WERI-Rb-1 (cell line): ENCODE results near the gene SESN3.

Experiments
- DNase-seq: peaks from one replicate; pipeline ENCODE4 v3.0.0-alpha.2; 2020
- H3K27ac ChIP-seq: fragments of 250-450 bp; sonication (Bioruptor Pico); 2 replicates; pipeline ENCODE4 v1.5.1; 2020; ENCODE audit warnings: mild to moderate bottlenecking, moderate library complexity
- H3K27me3 ChIP-seq: fragments of 250-450 bp; sonication (Bioruptor Pico); 2 replicates; pipeline ENCODE4 v1.5.1; 2021; ENCODE audit warnings: mild to moderate bottlenecking, low read depth, moderate library complexity; ENCODE audit not compliant: insufficient read depth, severe bottlenecking
- H3K36me3 ChIP-seq: fragments of 250-450 bp; sonication (Bioruptor Pico); 2 replicates; pipeline ENCODE4 v1.5.1; 2020; ENCODE audit warnings: mild to moderate bottlenecking, moderate library complexity
- H3K4me3 ChIP-seq: 2 replicates; pipeline ENCODE4 v1.5.1; 2011; ENCODE audit warnings: low read depth, mild to moderate bottlenecking, control low read depth, low read length
- H3K9me3 ChIP-seq: fragments of 250-450 bp; sonication (Bioruptor Pico); 2 replicates; pipeline ENCODE4 v1.5.1; 2021; ENCODE audit warnings: mild to moderate bottlenecking, moderate library complexity; ENCODE audit not compliant: severe bottlenecking
- TF ChIP-seq, protein P1 (sequence below): IDR thresholded peaks from 2 replicates; pipeline ENCODE4 v1.5.1; 2011; ENCODE audit warnings: low read depth, mild to moderate bottlenecking, control low read depth, inconsistent platforms, low read length

The SESN3 gene

DNA sequence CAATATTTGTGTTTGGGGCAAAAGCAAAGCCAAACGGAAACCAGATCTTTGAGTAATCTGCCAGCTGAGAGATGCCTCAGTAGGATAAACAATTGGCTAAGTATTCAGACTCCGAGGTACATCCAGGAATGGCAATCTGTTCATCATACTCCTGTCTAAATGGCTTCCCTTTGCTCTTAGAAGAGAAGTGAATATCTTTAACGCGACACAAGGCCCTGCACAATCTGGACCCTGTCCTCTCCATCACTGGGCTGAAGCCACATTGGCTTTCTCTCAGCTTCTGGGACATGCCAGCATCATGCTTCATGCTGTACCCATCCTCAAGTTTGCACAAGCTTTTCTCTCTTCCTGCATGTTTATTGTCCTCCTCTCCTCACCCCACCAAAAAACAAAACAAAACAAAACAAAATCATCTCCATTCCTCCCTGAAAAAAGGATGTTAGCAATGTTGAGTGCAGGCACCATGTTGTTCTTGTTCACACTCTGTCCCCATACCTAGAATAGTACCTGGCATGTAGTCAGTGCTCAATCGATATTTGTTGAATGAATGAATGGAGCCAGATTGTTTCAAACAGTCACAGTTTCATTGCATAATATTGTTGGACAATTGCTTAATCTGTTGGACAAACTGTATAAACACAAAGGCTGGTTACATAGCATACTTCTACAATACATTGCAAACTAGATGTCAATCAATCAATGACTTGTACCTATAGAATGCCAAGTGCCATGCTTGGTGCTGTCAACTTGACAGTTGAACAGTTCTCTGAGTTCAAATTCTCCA is 38.2 kb upstream of the SESN3 start:
- no peaks in the 10 kb centered on the region for H3K27me3 ChIP-seq
- no peak overlapping the region for H3K4me3 ChIP-seq
- no peaks in the 10 kb centered on the region for H3K36me3 ChIP-seq
- H3K27ac ChIP-seq: no peak overlapping the region
- no peaks in the 10 kb centered on the region for H3K9me3 ChIP-seq
- TF ChIP-seq, protein P1, sequence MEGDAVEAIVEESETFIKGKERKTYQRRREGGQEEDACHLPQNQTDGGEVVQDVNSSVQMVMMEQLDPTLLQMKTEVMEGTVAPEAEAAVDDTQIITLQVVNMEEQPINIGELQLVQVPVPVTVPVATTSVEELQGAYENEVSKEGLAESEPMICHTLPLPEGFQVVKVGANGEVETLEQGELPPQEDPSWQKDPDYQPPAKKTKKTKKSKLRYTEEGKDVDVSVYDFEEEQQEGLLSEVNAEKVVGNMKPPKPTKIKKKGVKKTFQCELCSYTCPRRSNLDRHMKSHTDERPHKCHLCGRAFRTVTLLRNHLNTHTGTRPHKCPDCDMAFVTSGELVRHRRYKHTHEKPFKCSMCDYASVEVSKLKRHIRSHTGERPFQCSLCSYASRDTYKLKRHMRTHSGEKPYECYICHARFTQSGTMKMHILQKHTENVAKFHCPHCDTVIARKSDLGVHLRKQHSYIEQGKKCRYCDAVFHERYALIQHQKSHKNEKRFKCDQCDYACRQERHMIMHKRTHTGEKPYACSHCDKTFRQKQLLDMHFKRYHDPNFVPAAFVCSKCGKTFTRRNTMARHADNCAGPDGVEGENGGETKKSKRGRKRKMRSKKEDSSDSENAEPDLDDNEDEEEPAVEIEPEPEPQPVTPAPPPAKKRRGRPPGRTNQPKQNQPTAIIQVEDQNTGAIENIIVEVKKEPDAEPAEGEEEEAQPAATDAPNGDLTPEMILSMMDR: no peak
- no peak for DNase-seq

DNA sequence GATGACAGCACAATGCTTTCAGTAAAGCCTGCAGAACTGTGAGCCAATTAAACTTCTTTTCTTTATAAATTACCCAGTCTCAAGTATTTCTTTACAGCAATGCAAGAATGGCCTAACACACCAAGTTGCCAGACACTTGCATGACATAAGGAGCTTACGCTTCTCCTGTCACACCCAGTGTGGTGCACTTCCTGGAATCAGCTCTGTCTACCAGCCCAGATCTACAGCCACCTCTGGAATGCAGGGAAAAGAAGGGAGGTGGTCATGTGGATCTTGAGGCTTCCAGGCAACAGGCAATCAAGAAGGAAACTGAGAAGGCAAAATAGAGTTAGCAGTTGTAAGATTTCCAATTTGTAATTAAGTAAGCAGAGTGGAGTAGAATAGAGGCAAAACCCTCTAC is 37.4 kb upstream of the SESN3 start:
- H3K27me3 ChIP-seq: no peaks in the 10 kb centered on the region
- no peaks in the 10 kb centered on the region for H3K9me3 ChIP-seq
- no peaks in the 10 kb centered on the region for H3K36me3 ChIP-seq
- no peak for DNase-seq
- TF ChIP-seq, protein P1: no peak
- no peak overlapping the region for H3K4me3 ChIP-seq
- H3K27ac ChIP-seq: no peak overlapping the region

DNA sequence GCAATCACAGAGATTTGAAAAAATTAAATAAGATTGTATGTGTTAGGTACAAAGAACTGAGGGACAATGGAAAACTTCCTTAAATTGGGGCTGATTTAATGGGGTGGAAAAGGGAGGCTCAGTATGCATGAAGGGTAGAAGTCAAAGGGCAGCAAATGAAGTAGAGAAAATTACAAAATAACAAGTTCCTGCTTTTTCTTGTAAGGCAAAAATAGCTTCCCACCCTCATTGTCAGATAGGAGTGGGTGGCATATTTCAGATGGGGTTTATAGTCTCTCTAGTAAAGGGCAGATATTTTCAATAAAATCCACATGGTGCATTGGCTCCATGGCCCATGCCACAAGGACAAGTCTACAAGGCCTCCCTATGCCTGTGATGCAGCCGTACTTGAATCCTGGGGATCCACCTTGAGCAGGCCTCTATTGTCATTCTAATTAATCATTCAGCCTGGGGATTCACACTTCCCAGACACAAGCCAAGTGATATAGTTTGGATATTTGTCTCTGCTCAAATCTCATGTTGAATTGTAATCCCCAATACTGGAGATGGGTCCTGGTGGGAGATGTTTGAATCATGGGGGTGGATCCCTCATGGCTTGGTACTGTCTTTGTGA is 36.7 kb upstream of the SESN3 start:
- no peak overlapping the region for H3K4me3 ChIP-seq

DNA sequence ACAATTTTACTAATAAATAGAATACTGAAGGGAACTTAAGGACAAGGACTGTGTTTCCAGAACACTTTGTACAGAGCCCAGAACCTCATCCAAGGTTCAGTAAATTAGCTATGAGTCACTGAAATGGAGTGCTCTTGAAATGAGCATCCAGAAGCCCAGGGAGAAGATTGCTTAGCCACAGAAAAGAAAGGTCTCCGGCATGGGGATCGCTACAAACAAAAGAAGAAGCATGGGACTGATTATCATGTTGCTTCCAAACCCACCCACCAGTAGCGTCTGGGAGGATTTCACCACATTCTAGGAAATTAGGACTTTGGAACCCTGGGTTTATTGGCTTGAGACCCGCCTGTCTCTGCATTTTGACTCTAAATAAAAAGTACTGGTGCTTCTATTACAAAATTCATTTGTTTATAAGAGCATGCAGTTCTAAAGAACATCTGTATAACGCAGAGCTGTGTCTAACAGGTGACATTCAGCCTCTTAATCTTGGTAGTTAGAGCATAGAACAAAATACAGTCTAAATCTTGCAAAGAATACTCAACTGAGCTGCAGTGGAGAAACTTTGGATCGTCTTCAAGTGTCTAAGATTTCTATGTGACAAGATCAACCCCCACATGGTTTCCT is 35.9 kb upstream of the SESN3 start:
- H3K4me3 ChIP-seq: no peak overlapping the region
- DNase-seq: no peak
- no peaks in the 10 kb centered on the region for H3K36me3 ChIP-seq
- TF ChIP-seq, protein P1: no peak
- H3K27me3 ChIP-seq: no peaks in the 10 kb centered on the region
- no peak overlapping the region for H3K27ac ChIP-seq
- H3K9me3 ChIP-seq: no peaks in the 10 kb centered on the region

More for the DNA sequence above, 36.7 kb upstream of the SESN3 start:
- Histone ChIP-seq H3K27me3 (no peaks in the 10 kb centered on the region), H3K36me3 (no peaks in the 10 kb centered on the region), H3K9me3 (no peaks in the 10 kb centered on the region), H3K27ac (no peak overlapping the region)
- TF ChIP-seq, protein P1: no peak
- no peak for DNase-seq

DNA sequence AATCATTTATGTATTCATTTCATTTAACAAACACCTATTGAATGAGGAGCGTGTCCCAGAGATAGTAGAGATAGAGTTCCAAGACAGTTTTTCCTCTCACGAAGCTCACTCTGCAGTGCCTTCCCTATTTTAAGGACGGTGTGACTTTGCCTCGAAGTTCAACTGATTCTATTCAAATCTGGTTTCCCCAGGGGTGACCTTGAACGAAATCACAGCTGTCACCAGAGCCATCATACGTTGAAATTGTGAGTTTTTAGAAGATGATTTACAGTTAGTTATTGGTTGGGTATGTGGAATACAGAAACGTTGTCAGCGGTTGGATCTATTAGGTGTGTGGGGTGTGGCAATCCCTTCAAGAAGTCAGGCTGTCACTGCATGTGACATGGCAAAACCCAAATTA is 33.9 kb upstream of the SESN3 start:
- DNase-seq: no peak
- TF ChIP-seq, protein P1: no peak
- H3K36me3 ChIP-seq: no peaks in the 10 kb centered on the region
- no peaks in the 10 kb centered on the region for H3K27me3 ChIP-seq
- H3K9me3 ChIP-seq: no peaks in the 10 kb centered on the region
- no peak overlapping the region for H3K27ac ChIP-seq
- no peak overlapping the region for H3K4me3 ChIP-seq
